NCI-H1436 (cell line): ENCODE measurements around the gene ZNF148.
"Not testable (repeated sequence)": the region's sequence is repeated elsewhere in the genome, so short reads cannot be mapped to it uniquely, and the experiment has no call there.

Source experiments
- DNase-seq: peaks from one replicate; lab custom pipeline; 2025; lab: John Stamatoyannopoulos, UW

ZNF148 gene

DNA sequence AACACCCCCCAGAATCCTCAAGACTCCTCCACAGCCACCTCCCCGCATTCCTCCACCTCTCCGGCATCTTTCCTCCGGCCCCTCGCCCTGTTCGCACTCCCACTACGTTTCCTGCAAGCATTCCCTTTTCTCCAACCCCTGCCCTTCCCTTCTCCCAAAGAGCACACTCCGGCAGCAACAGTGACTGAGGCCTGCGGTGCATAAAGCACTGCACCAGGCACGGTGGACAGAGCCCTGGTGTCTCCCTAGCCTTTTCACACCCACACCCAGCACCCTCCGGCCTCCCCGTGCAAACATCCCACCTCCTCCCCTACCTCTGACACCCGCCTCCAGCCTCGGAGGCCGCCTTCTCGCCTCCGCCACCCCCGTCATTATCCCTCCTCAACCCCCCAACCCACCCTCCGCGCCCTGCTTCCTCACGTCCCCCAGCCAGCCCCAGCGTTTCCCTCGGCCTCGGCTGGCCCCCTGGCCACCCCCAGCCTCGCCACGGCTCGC is 577 bp downstream of the ZNF148 start:
- DNase-seq, result peak; percentile 36

- DNase-seq, result no peak
These were observed 7.5 kb downstream of the ZNF148 start for GRCh38 chr3:125367403-125368230.

DNA sequence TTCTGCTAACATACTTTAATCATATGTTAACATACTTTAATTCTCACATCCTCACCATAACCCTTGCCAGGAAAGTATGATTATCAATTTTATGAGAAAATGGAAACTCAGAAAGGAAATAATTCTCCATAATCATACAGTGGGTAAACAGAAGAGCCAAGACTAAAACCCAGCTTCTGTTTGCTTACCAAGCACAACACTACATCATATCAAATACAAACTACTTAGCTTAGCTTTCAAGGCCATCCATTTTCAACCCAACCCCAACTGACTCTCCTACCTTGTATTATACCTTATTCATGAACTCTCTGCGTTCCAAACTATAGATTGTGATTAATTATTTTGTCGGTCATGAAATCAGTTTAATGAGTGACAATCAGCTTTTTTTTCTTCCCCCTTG is 9.0 kb downstream of the ZNF148 start:
- DNase-seq, result no peak

DNA sequence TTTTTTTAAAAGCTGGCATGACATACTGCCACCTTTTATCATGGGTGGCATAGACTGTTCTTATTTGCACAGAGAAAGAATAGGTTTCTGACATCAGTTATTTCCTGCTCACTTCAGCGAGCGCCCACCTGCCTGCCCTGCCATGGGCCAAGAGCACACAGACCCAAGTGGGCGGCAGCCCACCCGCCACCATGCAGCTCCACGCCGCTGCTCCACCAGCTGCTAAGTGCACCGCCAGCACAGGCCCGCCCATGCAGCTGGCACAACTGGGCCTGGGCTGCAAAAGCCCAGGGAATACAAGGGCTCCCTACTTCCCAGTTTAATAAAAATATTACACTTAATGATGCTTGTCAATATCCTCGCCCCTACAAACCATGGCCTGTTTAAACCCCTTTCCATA is 15.4 kb downstream of the ZNF148 start:
- no peak for DNase-seq

- DNase-seq, result no peak
These were observed 16.2 kb downstream of the ZNF148 start for GRCh38 chr3:125358923-125359322.

DNA sequence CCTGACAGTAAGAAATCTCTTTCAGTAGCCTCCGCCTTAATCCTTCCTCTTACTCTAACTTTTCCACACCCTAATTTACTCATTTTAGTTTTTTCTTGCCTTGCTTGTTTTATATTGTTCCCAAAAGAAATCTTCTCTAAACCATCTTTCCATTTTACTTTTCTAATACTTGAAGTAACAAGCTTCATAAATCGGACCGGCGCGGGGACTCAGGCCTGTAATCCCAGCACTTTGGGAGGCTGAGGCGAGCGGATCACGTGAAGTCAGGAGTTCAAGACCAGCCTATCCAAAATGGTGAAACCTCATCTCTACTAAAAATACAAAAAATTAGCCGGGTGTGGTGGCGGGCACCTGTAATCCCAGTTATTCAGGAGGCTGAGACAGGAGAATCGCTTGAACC is 17.3 kb downstream of the ZNF148 start:
- no peak for DNase-seq

DNA sequence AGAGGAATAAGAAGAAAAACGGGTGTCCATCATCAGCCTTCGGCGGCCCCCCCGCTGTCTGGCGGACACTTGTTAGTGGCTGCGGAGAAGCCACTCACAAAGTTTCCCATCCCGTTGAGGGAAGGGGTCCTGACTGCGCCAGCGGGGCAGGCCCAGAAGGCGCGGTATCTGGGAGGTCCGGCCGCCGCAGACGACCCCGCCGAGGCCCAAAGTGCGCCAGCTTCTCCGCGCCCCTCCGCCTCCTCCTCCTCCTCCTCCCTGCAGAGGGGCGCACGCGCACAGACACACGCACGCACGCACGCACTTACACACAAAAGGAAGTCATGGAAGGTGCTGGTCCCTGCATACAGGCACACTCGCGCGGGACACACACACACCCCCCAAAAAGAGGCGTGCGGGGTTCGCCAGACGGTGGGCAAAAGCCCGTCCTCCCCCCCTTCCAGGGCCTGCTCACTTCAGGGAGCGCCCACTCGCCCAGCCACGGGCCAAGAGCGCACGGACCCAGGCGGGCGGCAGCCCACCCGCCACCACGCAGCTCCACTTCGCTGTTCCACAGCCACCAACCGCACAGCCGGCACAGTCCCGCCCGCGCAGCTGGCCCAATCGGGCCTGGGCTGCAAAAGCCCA is 18.0 kb downstream of the ZNF148 start:
- DNase-seq, result no peak

DNA sequence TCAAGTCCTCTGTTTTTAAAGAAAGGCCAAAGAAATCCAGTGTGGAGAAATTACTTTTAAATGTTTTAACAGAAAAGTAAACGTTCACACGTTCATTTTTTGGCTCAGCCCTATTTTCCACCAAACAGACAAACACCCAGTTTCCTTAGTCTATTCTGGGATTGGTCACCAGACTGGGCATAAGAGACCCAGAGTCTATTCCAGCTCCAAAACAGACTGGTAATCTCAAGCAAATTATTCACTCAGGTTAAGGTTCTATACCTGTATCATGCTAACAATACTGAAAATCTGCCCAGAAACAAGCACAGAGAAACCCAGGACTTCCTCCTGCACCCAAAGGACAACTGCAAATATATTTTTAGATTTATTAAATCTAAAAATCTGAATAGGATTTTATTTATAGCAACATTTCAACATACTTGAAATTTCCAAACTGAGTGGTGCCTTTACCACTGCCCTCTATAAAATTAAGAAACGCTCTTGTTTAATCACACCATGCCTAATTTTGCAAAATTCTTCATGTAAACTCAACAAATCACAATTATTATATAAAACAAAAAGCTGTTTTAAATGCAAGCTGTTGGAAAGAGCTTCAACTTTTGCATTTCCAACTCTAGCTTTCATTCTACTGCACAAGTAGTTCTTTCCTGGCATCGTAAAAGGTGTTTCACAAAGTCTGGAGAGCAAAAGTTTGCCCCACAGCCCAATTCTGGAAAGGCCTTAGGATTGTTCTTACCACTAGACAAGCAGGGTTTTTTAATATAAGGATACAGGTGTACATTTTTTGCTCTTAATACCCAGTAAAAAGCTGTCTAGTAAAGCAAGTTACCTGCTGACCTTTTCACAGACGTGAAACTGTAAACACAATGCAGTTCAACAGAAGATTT is 18.7 kb downstream of the ZNF148 start:
- no peak for DNase-seq

GRCh38 chr3:125353659-125354058 is 21.5 kb downstream of the ZNF148 start:
- DNase-seq, result no peak

GRCh38 chr3:125353128-125353527 is 22.0 kb downstream of the ZNF148 start:
- DNase-seq, result no peak

DNA sequence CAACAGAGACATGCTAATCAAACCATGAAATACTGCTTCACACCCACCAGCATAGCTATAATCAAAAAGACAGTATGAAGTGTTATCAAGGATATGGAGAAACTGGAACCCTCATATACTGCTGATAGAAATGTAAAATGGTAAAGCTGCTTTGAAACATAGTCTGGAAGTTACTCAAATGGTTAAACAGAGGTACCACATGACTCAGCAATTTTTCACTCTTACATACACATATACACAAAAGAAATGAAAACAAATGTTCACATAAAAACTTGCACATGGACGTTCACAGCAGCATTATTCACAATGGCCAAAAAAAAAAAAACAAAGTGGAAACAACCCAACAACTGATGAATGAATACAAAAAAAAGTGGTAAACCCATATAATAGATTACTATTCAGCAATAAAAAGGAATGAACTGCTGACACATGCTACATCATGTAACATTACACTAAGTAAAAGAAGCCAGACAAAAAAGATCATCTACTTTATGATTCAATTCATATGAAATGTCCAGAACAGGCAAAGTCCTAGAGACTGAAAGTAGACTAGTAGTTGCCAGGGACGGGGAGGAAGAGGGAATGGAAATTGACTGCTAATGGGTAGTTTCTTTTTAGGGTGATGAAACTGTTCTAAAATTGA is 23.2 kb downstream of the ZNF148 start:
- no peak for DNase-seq

GRCh38 chr3:125351152-125351551 is 24.0 kb downstream of the ZNF148 start:
- no peak for DNase-seq

- no peak for DNase-seq
These were observed 24.5 kb downstream of the ZNF148 start for GRCh38 chr3:125350597-125350996.

DNA sequence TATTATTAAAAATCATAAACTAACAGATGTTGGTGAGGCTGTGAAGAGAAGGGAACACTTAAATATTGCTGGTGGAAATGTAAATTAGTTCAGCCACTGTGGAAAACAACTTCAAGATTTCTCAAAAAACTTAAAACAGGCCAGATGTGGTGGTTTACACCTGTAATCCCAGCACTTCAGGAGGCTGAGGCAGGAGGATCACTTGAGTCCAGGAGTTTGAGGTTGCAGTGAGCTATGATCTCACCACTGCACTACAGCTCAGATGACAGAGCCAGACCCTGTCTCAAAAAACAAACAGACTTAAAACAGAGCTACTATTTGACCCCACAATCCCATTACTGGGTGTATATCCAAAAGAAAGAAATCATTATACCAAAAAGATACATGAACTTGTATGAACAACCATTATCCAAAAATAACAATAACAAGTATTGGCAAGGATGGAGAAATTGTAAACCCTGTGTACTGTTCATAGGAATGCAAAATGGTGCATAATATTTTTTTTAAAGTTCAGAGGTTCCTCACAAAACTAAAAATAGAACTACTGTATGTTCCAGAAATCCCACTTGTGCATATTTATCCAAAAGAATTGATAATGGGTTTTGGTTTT is 25.5 kb downstream of the ZNF148 start:
- no peak for DNase-seq

DNA sequence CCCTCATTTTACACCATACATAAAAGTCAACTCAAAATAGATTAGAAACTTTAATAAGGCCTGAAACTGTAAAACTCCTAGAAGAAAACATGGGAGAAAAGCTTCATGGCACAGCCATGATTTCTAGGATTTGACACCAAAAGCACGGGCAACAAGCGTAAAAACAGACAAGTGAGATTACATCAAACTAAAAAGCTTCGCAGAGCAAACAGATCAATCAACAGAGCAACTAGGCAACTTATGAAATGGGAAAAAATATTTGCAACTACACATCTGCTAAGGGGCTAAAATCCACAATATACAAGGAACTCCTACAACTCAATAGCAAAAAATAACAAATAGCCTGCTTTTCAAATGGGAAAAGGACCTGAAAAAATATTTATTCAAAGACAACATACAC is 26.1 kb downstream of the ZNF148 start:
- DNase-seq, result no peak

GRCh38 chr3:125343367-125343766 is 31.8 kb downstream of the ZNF148 start:
- DNase-seq, result not testable (repeated sequence)

DNA sequence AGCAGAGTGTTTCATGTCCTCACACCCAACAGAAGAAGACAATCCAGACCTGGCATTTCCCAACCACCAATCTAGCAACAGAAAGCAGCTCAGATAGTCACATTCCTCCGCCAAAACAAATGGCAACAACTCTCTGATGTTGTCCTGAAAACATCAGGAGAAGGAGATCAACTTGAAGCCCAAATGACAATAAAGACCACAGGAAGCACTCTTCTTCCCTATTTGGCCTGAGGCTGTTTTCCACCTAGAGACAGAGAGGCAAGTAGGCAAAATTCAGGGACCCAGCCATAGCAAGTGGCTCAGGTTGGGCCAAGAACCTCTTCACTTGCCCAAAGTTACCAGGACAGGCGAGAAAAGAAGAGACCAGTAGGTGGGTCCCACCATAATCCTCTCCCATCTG is 35.0 kb downstream of the ZNF148 start:
- no peak for DNase-seq

DNA sequence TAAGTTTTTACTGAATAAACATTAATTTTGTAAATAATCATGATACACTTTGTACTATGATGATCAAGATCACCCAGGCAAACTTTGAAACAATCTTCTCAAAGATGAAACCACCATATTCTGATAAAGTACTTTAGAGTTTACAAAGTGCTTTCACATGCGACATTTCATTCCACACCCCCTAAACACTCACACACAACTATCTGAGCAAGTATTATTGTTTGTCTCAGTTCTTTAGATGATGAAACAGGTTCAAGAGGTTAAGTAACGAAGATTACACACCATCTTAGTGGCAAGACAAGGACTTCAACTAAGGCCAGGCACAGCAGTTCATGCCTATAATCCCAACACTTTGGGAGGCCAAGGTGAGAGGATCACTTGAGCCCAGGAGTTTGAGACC is 37.6 kb downstream of the ZNF148 start:
- DNase-seq, result no peak

- no peak for DNase-seq
These were observed 40.2 kb downstream of the ZNF148 start for GRCh38 chr3:125334675-125335560.

DNA sequence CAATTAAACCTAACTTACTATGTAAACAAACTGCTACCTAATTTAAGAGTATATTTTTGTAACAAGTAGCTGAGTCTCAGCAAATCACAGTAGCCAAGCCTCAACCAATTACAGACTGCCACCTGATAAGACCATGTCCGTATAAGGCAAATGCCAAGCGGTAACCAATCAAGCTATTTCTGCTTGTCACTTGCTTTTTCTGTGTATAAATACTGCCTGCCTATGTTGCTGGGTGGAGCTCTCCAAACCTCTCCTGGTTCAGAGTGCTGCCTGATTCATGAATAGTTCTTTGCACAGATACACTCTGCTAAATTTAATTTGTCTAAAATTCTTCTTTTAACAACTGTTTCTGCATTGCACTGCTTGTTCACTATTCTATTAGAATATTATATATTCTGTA is 42.6 kb downstream of the ZNF148 start:
- DNase-seq, result no peak

DNA sequence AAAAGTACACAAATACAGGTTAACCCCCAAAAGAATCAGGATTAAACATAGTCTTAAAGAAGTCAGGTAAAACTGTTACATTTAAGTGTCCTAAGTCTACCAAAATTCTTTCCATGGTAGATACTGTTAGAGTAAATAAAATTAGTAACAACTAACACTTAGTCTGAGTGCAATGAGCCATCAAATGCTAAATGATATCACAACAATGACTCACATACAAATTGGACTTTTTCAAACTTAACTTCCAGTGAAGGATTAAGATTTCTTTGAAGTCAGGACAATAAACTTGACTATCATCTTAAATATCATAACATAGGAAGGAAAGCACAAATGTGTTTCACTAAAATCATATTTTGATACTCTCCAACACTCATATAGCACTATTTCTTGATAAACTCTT is 43.9 kb downstream of the ZNF148 start:
- DNase-seq, result no peak
